Transverse colon (tissue), 3 donors: Measurements from ENCODE around the gene SHB.

ENCODE experiments used
- EP300 ChIP-seq: sonication (generic); formaldehyde crosslinking; IDR thresholded peaks from one replicate; pipeline ENCODE4 v1.6.1; 2017; ENCODE audit warnings: antibody characterized with exemption, low read depth
- TF ChIP-seq, protein P1 (sequence below), 5 experiments: fragments of 200-600 bp in 3 of 5; fragments of 450-650 bp in 2 of 5; sonication (generic) in 3 of 5; IDR thresholded peaks; 1 replicate in 2 of 5; 2 replicates in 3 of 5; pipeline ENCODE4 v1.5.1; 2016 to 2017; ENCODE audit warnings: antibody characterized with exemption in 5 of 5, inconsistent platforms in 3 of 5, mild to moderate bottlenecking in 2 of 5, moderate library complexity in 1 of 5

DNA sequence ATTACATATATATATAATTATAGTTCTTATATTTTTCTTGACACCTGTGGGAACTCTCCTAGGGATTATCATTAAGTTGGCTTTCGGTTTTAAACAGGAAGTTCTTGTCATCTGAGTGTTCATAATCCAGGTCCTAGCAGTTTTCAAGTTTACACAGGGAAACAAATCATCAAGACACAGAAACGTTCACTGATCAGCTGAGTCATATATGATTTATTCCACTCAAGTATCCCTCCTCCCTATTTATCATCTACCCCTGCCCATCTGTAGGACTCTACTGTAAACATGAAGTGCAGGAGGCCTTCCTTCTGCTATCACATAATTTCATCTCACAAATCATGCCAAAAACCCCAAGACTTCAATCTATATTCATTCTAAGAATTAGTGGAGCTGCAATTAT lies 171.4 kb downstream of the SHB start:
- TF ChIP-seq, protein P1, sequence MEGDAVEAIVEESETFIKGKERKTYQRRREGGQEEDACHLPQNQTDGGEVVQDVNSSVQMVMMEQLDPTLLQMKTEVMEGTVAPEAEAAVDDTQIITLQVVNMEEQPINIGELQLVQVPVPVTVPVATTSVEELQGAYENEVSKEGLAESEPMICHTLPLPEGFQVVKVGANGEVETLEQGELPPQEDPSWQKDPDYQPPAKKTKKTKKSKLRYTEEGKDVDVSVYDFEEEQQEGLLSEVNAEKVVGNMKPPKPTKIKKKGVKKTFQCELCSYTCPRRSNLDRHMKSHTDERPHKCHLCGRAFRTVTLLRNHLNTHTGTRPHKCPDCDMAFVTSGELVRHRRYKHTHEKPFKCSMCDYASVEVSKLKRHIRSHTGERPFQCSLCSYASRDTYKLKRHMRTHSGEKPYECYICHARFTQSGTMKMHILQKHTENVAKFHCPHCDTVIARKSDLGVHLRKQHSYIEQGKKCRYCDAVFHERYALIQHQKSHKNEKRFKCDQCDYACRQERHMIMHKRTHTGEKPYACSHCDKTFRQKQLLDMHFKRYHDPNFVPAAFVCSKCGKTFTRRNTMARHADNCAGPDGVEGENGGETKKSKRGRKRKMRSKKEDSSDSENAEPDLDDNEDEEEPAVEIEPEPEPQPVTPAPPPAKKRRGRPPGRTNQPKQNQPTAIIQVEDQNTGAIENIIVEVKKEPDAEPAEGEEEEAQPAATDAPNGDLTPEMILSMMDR (IDR thresholded peaks at IDR 0.05) = no peak
- no peak for TF ChIP-seq EP300
